ENCODE measurements around the gene C13orf42. TPM values are rescaled to one million over a fixed set of nuclear protein-coding genes. Genes with fewer than 3 reads are reported as not detected.

Gene C13orf42
- total and polyA plus RNA-seq, 2 donors (not counting 3 experiments of a cell fraction or from before 2014, with no cell fraction given): not detected

DNA sequence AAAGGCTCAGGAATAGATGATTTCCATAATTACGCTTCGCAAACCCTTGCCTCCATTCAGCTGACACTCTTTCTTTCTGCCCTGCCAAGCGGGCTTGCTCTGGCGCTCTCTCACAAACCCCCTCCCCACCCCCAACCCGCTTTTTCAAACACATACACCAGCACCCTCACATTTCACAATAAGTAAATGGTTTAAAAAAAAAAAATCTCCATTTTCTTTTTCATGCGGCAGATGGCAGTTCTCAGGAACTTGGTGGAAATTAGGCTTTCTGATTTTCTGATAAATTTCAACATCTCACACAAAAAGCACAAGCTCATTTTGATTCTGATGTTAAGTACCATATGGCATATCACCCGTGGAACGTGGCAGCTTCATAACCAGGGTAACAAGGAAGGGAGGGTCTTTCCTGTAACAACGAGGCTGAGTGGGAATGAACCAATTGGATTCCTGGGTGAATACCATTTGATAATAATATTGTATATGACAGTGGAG, 43.8 kb downstream of the C13orf42 start:
- Histone ChIP-seq H3K4me2 (ENCODE audit: insufficient read depth, low read length) (no peak overlapping the region), H3K4me1 (ENCODE audit: control insufficient read depth, extremely low read depth, insufficient read depth, low read length) (peaks cover 11% of the 10 kb centered on the region), H3K9me3 (replicated peaks; ENCODE audit: control insufficient read depth, insufficient read depth, low read length) (no peaks in the 10 kb centered on the region), H3K79me2 (ENCODE audit: control insufficient read depth, insufficient read depth, low read length) (no peaks in the 10 kb centered on the region), H4K20me1 (replicated peaks; ENCODE audit: control insufficient read depth, extremely low read depth, insufficient read depth, low read length) (no peaks in the 10 kb centered on the region), H2AFZ (ENCODE audit: low read depth, low read length) (no peak overlapping the region), H3K27me3 (ENCODE audit: control insufficient read depth in 2 of 2, insufficient read depth in 2 of 2, low read length in 2 of 2) (peaks cover 7 to 14% of the 10 kb centered on the region in 2 experiments), H3K9ac (replicated peaks; ENCODE audit: extremely low read depth, insufficient read depth, low read length) (no peak overlapping the region), H3K9me1 (replicated peaks; ENCODE audit: control insufficient read depth, extremely low read depth, insufficient read depth, low read length) (no peaks in the 10 kb centered on the region), H3K36me3 (ENCODE audit: control insufficient read depth in 2 of 2, extremely low read depth in 1 of 2, insufficient read depth in 2 of 2, low read length in 2 of 2) (no peaks in the 10 kb centered on the region), H3K27ac (ENCODE audit: insufficient read depth, low read depth, low read length) (no peak overlapping the region), H3K4me3 (replicated peaks in 1 of 3; ENCODE audit: insufficient read depth in 1 of 3, low read depth in 1 of 3, low read length in 3 of 3) (no peak overlapping the region)
- BruUV-seq (replicated peaks): no TSS peak
- intact Hi-C loops (cut with micrococcal nuclease): loop anchor here (10.0 kb wide), 1 partner anchor 532 kb away; no protein-coding TSS in a partner anchor
- ChIA-PET CTCF (interaction anchor here (0.9 to 1.5 kb wide), 4 partner anchors 155 to 1131 kb away, joined by 3 to 4 read pairs (median 4); partner anchors contain the start of gene SPRYD7), POLR2A (interaction anchor here (0.6 kb wide), 1 partner anchor 1597 kb away, joined by 3 read pairs; no protein-coding TSS in a partner anchor)
- DNase-seq (ENCODE audit: low read depth, low spot score) (no peak), FAIRE-seq (no peak)
- dilution Hi-C loops (cut with MboI; ENCODE audit: extremely low pct_ligation_motif_present, low sequenced_read_pairs): no loop called here
- TF ChIP-seq, protein P1, sequence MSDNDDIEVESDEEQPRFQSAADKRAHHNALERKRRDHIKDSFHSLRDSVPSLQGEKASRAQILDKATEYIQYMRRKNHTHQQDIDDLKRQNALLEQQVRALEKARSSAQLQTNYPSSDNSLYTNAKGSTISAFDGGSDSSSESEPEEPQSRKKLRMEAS (IDR thresholded peaks at IDR 0.05; ENCODE audit: insufficient read depth, insufficient read length): no peak
- no peak for TF ChIP-seq POLR2A (IDR thresholded peaks at IDR 0.05; ENCODE audit: low read depth, low read length)
- no peak for TF ChIP-seq CTCF (IDR thresholded peaks at IDR 0.05; ENCODE audit: extremely low read depth in 1 of 2, insufficient read depth in 1 of 2, low read depth in 1 of 2, low read length in 2 of 2)
- no peak for TF ChIP-seq MYC (IDR thresholded peaks at IDR 0.05; ENCODE audit: low read depth, low read length)
- no peak for TF ChIP-seq FOS (IDR thresholded peaks at IDR 0.05; ENCODE audit: borderline replicate concordance, insufficient read depth, low read length)
- no peak for TF ChIP-seq POLR2AphosphoS5 (IDR thresholded peaks at IDR 0.05; ENCODE audit: insufficient read depth, low read depth, low read length)
- no peak for TF ChIP-seq GATA2 (IDR thresholded peaks at IDR 0.05; ENCODE audit: insufficient read depth, insufficient read length, low read depth, low read length)
- no peak for TF ChIP-seq EZH2 (IDR thresholded peaks at IDR 0.05; ENCODE audit: borderline replicate concordance, low read depth, low read length, severe bottlenecking)
- no peak for TF ChIP-seq JUN (IDR thresholded peaks at IDR 0.05; ENCODE audit: borderline replicate concordance, insufficient read depth, insufficient read length, low read depth)
